CD4-positive, alpha-beta T cell treated with Interferon gamma for 1 hour (primary cell): ENCODE measurements around the gene ERCC2.
"Not testable (repeated sequence)": the region's sequence is repeated elsewhere in the genome, so short reads cannot be mapped to it uniquely, and the experiment has no call there.

Experiments
- DNase-seq: peaks from one replicate; pipeline ENCODE4 v3.0.0-alpha.2; 2020

The ERCC2 gene

DNA sequence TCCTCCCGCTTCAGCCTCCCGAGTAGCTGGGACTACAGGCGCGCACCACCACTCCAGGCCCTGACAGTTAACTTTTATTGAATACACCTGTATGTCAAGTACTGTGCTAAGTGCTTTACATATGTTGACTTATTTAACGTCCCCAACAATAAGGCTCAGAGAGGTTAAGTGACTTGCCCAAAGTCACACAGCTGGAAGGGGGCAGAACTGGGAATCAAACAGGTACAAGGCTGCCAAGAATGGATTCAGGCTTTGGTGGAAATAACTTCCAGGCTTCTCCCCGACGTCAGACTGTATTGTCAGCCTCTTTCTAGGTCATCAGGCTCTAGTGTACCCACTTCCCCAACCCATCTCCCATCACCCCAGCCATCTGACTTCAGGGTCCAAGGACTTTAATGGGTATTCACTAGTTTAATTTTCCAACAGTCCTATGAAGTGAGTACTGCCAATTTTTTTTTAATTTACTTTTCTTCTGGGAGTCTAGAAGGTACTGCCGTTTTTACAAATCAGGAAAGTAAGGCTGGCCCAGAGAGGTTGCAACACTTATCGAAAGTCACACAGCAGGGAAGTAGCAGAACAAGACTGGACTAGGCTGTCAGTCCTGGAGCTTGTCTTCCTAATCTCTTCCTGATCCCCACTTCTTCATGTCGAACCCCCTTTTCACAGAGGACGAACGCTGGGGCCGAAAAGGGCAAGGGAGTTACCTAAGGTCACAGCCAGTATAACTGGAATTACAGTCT lies 42.8 kb downstream of the ERCC2 start:
- DNase-seq, result no peak

DNA sequence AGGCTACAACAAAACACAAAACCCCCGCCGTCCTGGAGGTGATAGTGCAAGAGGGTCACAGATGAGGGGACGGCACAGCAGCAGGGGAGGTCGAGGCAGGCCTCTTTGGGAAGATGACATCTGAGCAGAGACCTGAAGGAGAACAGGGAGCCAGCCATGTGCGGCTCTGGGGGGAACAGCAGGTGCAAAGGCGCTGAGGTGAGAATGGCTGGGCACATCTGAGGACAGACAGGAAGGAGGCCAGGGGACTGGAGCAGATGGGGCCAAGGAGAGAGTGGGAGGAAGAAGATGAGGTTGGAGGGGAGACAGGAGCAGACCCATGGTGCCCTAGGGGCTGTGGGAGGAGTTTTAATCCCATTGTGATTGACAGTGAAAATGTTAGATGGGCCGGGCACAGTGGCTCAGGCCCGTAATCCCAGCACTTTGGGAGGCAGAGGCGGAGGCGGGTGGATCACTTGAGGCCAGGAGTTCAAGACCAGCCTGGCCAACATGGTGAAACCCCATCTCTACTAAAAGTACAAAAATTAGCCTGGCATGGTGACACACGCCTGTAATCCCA lies 45.9 kb downstream of the ERCC2 start:
- DNase-seq, result no peak

DNA sequence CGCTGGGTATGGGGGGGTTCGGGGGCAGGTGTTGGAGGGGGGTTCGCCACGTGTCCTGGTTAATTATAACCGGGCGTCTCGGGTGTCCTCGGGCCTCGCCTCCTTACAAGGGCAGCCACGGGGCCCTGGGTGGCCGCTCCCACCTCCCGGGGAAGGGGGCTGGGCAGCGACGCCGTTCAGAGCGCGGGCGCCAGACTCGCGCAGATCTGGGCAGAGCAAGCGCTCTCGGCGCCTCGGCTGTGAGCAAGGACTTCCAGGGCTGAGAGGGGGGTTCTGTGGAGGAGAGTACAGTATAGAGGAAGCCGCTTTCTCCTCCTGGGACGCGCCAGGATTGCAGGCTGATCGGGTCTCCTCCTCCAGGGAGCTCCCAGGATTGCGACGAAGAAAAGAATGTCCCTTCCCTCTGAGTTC lies 46.7 kb downstream of the ERCC2 start:
- DNase-seq, result no peak

DNA sequence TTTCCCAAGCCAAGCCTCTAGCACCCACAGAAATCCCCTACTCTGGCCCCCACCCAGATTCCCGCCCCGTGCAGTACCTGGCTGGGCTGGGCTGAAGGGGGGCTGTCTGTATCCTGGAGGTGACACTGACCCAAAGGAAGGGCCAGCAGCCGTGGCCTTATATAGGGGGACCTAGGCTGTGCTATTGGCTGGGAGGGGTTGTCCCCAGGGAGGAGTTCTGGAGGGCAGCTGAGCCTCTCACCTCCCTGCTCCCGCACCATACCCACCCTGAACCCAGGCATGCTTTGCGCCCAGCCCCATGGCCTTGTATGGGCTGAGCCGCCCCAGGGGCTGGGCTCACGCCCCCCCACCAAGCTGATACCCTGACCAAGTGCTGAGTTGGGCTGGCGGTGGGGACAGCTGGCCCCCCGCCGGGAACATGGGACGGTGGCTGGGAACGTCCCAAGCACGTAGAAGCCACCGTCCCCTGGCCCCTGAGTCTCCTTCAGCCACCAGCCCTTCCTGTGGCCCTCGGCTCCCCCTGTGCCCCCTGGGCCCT lies 47.6 kb downstream of the ERCC2 start, which contains the start of gene CKM:
Gene CKM, minus strand, starts transcription at position 132 of the 538 bp plus-strand sequence. CDS start 3,162 bp downstream, outside the sequence.
- no peak for DNase-seq

GRCh38 chr19:45322311-45322710 lies 48.1 kb downstream of the ERCC2 start:
- no peak for DNase-seq

DNA sequence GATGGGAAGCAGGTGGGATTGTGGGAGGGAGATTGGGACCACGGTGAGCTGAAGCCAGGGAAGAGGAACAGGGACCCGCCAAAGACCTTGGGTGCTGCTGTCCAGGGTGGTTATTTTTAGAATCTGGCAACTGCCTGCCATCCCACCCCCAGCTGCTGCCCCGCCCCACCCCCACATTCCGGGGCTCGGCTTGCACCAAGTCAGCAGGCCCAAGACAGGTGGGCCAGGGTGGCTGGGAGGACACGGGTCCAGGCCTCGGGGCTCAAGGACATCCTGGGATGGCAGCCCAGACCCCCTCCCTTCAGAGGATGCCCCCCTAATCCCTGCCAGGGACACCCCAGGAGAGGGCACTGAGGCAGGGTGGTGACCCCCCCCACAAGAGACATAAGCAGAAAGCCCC lies 48.5 kb downstream of the ERCC2 start:
- no peak for DNase-seq

GRCh38 chr19:45320997-45321775 lies 49.2 kb downstream of the ERCC2 start:
- no peak for DNase-seq

DNA sequence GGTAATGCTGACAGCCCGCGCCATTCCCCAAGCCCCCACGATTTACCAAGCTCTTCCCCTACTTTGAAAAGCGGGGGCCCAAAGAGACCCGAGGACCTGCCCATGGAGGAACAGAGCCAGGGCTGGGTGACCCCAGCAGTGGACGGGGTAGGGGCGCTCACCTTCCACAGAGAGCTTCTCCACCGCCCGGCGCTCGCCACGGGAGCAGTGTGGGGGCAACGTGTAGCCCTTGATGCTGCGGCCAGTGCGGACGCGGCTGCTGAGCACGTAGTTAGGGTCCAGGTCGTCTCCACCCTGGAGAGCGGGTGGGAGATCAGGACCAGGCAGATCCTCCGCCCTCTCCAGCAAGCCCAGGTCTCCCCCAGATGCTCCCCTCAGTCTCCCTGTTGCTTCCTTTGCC lies 55.1 kb downstream of the ERCC2 start:
- no peak for DNase-seq

- no peak for DNase-seq
These were observed 55.6 kb downstream of the ERCC2 start for GRCh38 chr19:45314708-45315245.

DNA sequence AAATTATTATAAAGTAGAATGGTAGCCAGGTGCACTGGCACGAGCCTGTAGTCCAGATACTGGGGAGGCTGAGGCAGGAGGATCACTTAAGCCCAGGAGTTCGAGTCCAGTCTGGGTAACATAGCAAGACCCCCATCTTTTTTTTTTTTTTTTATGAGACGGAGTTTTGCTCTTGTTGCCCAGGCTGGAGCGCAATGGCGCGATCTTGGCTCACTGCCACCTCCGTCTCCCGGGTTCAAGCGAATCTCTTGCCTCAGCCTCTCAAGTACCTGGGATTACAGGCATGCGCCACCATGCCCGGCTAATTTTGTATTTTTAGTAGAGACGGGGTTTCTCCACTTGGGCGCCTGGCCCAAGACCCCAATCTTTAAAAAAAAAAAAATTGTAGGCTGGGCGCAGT lies 58.1 kb downstream of the ERCC2 start:
- DNase-seq, result not testable (repeated sequence)

DNA sequence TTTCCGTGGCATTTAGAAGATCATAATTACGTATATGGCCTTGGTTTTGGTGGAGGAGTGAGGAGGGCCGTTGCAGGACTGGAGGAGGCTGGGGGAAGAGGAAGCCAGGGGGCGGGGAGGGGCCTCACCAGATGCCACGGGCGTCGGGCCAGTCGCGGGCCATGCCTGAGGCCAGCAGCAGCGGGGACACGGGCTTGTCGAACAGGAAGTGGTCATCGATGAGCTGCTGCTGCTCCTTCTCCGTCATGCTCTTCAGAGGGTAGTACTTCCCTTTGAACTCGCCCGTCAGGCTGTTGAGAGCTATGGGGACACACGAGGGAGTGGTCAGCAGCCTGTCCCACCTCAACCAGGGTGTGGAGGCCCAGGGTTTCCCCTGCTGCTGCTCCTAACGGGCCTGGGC lies 58.8 kb downstream of the ERCC2 start:
- DNase-seq, result peak; percentile 36

DNA sequence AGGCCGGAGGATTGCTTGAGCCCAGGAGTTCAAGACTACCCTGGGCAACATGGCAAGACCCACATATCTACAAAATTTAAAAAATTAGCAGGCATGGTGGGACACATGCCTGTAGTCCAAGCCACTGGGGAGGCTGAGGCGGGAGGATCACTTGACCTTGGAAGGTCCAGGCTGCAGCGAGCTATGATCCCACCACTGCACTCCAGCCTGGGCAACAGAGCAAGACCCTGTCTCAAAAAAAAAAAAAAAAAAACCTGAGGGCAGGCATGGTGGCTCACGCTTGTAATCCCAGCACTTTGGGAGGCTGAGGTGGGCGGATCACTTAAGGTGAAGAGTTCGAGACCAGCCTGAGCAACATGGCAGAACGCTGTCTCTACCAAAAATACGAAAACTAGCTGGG lies 61.1 kb downstream of the ERCC2 start:
- not testable (repeated sequence) for DNase-seq

GRCh38 chr19:45307361-45307760 lies 63.0 kb downstream of the ERCC2 start:
- no peak for DNase-seq

DNA sequence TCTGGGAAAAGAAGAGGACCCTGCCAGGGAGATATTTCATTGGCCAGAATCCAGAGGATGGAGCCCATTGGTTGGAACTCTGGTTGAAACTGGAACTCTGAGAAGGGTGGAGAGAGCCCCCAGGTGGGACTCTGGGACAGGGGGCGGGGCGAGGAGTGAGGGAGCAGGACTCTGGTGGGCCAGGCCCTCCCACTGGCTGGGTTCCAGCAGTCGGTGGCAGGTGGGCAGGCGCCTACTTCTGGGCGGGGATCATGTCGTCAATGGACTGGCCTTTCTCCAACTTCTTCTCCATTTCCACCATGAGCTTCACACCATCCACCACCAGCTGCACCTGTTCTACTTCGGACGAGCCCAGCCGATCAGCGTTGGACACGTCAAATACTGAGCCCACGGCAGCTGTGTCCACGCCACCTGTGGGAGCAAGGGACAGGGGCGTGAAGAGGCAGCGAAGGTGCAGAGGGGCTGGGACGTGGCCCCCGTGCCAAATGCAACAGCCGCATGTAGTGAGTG lies 63.8 kb downstream of the ERCC2 start:
- DNase-seq, result no peak

- DNase-seq, result no peak
These were observed 64.3 kb downstream of the ERCC2 start for GRCh38 chr19:45306040-45306439.

GRCh38 chr19:45305421-45305820 lies 65.0 kb downstream of the ERCC2 start:
- no peak for DNase-seq

DNA sequence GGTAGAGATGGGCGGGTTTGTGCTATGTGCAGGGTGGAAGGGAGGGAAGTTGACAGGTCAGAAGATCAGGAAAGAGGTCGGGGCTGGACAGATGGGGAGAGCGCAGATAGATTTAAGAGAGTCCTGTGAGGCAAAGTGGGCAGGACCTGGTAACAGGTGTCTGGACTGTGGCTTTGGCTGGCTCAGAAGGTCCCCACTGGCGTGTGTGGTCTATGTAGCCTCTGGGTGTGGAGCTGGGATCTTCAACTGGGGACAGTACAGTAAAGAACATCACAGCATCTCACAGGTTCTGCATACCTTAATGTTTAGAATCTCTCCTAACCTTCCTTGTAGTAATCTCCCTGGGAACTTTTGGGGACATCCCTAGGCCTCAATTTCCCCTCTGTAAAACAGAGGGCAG lies 65.4 kb downstream of the ERCC2 start:
- DNase-seq, result no peak

- no peak for DNase-seq
These were observed 66.0 kb downstream of the ERCC2 start for GRCh38 chr19:45304141-45304926.

DNA sequence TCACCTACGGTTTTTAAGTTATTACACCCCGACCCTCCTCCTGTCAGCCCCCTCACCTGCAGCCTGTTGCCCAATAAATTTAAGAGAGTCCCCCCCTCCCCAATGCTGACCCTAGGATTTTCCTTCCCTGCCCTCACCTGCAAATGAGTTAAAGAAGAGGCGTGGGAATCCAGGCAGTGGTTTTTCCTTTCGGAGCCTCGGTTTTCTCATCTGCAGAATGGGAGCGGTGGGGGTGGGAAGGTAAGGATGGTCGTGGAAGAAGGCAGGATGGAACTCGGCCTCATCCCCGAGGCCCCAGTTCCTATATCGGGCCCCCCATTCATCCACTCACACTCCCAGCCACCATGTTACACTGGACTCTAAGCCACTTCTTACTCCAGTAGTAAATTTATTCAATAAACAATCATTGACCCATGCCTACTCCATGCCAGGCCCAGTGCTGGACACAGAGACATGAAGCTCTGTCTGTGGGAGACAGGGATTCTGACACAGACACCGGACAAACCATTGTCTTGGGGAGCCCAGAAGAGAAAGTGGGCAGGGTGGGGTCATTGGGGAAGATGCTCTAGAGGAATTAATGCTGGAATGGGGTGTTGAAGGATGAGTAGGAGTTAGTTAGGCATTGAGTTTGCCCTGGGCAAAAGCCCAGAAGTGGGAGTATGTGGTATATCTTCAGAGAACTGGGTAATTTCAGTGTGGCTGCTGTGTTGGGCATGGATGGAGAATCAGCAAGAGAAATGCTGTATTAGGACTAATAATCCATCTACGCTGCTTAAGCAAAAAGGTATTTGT lies 66.9 kb downstream of the ERCC2 start:
- DNase-seq, result no peak

GRCh38 chr19:45302416-45302815 lies 68.0 kb downstream of the ERCC2 start:
- no peak for DNase-seq
